ENCODE results near the gene CAMK2G. TPM values are rescaled to one million over a fixed set of nuclear protein-coding genes. Genes with fewer than 3 reads are reported as not detected.
A peak's percentile ranks its signal among the peaks of the same experiment; 100 is the strongest.

The CAMK2G gene
- total RNA-seq, 1 donor from 2014 or later = 25.7 TPM

DNA sequence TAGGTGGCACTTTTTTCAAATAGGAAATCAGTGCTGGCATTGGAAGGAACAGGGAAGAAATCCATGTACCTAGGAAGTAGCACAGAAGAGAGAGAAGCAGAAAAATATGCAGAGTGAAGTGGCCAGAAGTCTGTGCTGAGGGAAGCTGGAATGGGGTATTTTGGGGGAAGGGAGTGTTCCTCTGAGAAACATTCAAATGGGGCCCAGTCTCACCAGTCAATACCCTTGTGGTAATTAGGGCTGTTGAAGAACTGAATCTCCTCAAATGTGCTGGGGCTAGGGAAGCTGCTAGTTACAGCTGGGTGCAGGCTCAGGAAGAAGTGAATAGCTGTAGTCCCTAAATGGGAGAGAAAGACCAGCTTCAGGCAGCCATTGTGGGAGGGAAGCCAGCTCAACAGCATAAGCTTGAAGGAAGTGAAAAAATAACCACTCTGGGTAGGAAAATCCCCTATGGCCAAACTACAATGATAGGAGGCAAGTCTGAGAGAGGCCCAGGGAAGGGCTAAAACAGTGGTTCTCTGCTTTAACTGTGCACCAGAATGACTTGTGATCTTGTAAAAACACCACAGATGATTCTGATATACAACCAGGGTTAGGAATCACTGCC lies 70.6 kb downstream of the CAMK2G start:
- peaks cover 6% of the 10 kb centered on the region for H3K36me3 Mint-ChIP-seq (ENCODE audit: low read depth)
- H3K4me3 Mint-ChIP-seq = peak overlapping the region; percentile 2
- TF ChIP-seq, protein P1, sequence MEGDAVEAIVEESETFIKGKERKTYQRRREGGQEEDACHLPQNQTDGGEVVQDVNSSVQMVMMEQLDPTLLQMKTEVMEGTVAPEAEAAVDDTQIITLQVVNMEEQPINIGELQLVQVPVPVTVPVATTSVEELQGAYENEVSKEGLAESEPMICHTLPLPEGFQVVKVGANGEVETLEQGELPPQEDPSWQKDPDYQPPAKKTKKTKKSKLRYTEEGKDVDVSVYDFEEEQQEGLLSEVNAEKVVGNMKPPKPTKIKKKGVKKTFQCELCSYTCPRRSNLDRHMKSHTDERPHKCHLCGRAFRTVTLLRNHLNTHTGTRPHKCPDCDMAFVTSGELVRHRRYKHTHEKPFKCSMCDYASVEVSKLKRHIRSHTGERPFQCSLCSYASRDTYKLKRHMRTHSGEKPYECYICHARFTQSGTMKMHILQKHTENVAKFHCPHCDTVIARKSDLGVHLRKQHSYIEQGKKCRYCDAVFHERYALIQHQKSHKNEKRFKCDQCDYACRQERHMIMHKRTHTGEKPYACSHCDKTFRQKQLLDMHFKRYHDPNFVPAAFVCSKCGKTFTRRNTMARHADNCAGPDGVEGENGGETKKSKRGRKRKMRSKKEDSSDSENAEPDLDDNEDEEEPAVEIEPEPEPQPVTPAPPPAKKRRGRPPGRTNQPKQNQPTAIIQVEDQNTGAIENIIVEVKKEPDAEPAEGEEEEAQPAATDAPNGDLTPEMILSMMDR (conservative IDR thresholded peaks at IDR 0.05) = no peak
- no peak overlapping the region for H3K27ac Mint-ChIP-seq (ENCODE audit: unreplicated experiment)
- H3K27me3 Mint-ChIP-seq (ENCODE audit: low read depth) = no peaks in the 10 kb centered on the region
- no peaks in the 10 kb centered on the region for H3K9me3 Mint-ChIP-seq
- H3K4me1 Mint-ChIP-seq = peaks cover 4% of the 10 kb centered on the region
- no peak for DNase-seq (ENCODE audit: low read depth, low spot score)

GRCh38 chr10:73802276-73802991 lies 71.9 kb downstream of the CAMK2G start:
- H3K27ac Mint-ChIP-seq (ENCODE audit: unreplicated experiment) = peak overlapping the region; percentile 63
- H3K36me3 Mint-ChIP-seq (ENCODE audit: low read depth) = peaks cover 8% of the 10 kb centered on the region
- H3K4me1 Mint-ChIP-seq = peaks cover 4% of the 10 kb centered on the region
- H3K4me3 Mint-ChIP-seq = no peak overlapping the region
- DNase-seq (ENCODE audit: low read depth, low spot score) = no peak
- no peaks in the 10 kb centered on the region for H3K27me3 Mint-ChIP-seq (ENCODE audit: low read depth)
- TF ChIP-seq, protein P1 (conservative IDR thresholded peaks at IDR 0.05) = no peak
- H3K9me3 Mint-ChIP-seq = no peaks in the 10 kb centered on the region

- Mint-ChIP-seq H3K36me3 (ENCODE audit: low read depth) (peaks cover 5% of the 10 kb centered on the region), H3K4me3 (no peak overlapping the region), H3K27me3 (ENCODE audit: low read depth) (no peaks in the 10 kb centered on the region), H3K9me3 (no peaks in the 10 kb centered on the region), H3K27ac (ENCODE audit: unreplicated experiment) (peak overlapping the region; percentile 19), H3K4me1 (no peaks in the 10 kb centered on the region)
- TF ChIP-seq, protein P1 (conservative IDR thresholded peaks at IDR 0.05) = no peak
- DNase-seq (ENCODE audit: low read depth, low spot score) = no peak
These were observed 73.1 kb downstream of the CAMK2G start for GRCh38 chr10:73801253-73801590.

DNA sequence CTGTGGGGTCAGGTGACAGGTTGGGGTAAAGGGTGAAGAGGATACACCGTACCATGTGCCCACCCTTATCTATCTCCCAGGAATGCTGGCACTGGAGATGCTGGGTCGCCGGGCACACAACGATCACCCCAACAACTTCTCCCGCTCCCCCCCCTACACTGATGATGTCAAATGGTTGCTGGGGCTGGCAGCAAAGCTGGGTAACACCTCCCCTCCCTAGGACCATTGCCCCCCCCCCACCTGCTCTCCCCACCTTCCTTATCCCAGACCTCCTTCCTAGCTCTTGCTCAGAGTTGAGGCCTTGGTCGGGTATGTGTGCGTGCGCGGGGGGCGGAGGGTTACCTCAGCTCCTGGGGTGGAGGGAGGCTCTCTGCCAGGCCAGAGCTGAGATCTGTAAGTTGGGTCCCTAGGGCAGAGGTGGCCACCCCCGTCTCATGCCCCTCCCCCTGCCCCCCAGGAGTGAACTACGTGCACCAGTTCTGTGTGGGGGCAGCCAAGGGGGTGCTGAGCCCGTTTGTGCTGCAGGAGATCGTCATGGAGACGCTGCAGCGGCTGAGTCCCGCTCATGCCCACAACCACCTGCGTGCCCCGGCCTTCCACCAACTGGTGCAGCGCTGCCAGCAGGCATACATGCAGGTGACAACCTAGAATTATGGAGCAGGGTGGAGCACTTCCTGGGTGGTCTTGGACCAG lies 73.6 kb downstream of the CAMK2G start:
- Mint-ChIP-seq H3K27ac (ENCODE audit: unreplicated experiment) (no peak overlapping the region), H3K27me3 (ENCODE audit: low read depth) (no peaks in the 10 kb centered on the region), H3K36me3 (ENCODE audit: low read depth) (peaks cover 5% of the 10 kb centered on the region), H3K4me1 (no peaks in the 10 kb centered on the region), H3K4me3 (no peak overlapping the region), H3K9me3 (no peaks in the 10 kb centered on the region)
- TF ChIP-seq, protein P1 (conservative IDR thresholded peaks at IDR 0.05) = no peak
- no peak for DNase-seq (ENCODE audit: low read depth, low spot score)

GRCh38 chr10:73799899-73800559 lies 74.3 kb downstream of the CAMK2G start:
- no peaks in the 10 kb centered on the region for H3K4me1 Mint-ChIP-seq
- no peaks in the 10 kb centered on the region for H3K9me3 Mint-ChIP-seq
- DNase-seq (ENCODE audit: low read depth, low spot score) = no peak
- no peak overlapping the region for H3K27ac Mint-ChIP-seq (ENCODE audit: unreplicated experiment)
- peaks cover 10% of the 10 kb centered on the region for H3K36me3 Mint-ChIP-seq (ENCODE audit: low read depth)
- no peak overlapping the region for H3K4me3 Mint-ChIP-seq
- TF ChIP-seq, protein P1 (conservative IDR thresholded peaks at IDR 0.05) = no peak
- H3K27me3 Mint-ChIP-seq (ENCODE audit: low read depth) = no peaks in the 10 kb centered on the region
